ENCODE measurements around the gene PEAK1.

DNA sequence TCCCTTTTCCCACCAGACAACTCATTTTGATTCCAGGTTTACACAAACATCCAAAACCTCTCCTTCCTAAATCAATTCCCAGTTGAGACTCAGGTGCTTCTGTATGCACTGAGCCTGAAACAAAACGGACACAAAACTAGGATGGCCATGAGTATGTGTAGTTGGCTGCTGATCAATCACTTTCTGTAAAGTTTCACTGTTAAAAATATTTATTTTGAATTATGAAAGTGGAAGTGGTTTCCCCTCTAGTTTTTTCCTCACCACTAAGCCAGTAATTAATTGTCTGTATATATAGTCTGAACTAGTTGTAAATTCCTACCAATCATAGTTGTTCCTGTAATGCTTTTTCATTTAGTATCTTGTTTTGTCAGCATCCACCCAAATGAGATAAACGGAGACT is 297.3 kb downstream of the PEAK1 start:
- no peak for TF ChIP-seq ARNTL (CRISPR knock-in tag; IDR thresholded peaks at IDR 0.05; ENCODE audit: borderline replicate concordance, low read depth)
- TF ChIP-seq ZFP3 (CRISPR knock-in tag; IDR thresholded peaks at IDR 0.05): no peak
- no peak for TF ChIP-seq OSR1 (CRISPR knock-in tag; IDR thresholded peaks at IDR 0.05)
- no peak for TF ChIP-seq ZFP30 (CRISPR knock-in tag; IDR thresholded peaks at IDR 0.05)

Measured in SK-N-SH treated with all-trans-retinoic acid at 6 μM for 48 hours (cell line).